ENCODE measurements around the gene CACNA1C. TPM values are rescaled to one million over a fixed set of nuclear protein-coding genes. Genes with fewer than 3 reads are reported as not detected.
A peak's percentile ranks its signal among the peaks of the same experiment; 100 is the strongest.

CACNA1C gene
- polyA plus RNA-seq, 1 of the 3 experiments (the other 2 are of a cell fraction) = 1.5 TPM

GRCh38 chr12:2032506-2032905 lies 20.3 kb upstream of the CACNA1C start:
- CTCF ChIA-PET = interaction anchor here (0.9 to 4.9 kb wide), 4 partner anchors 22 to 237 kb away, joined by 3 to 27 read pairs (median 8); no protein-coding TSS in a partner anchor
- DNase-seq = no peak
- WGBS (ENCODE audit: low lambda C conversion rate) = 64% methylated on average over 8 of the region's 8 CpGs
- POLR2A ChIA-PET = no interaction called here
- H3K4me3 ChIP-seq (ENCODE audit: low read depth in 2 of 2, low read length in 1 of 2) = no peak overlapping the region
- TF ChIP-seq JUND (IDR thresholded peaks at IDR 0.05) (no peak), RCOR1 (IDR thresholded peaks at IDR 0.05; ENCODE audit: low read length) (no peak), ZBTB33 (IDR thresholded peaks at IDR 0.05; ENCODE audit: borderline replicate concordance, low read depth) (no peak), YY1 (IDR thresholded peaks at IDR 0.05; ENCODE audit: low read depth) (no peak)
- H3K27me3 ChIP-seq (ENCODE audit: insufficient read depth) = peaks cover 18% of the 10 kb centered on the region; the same call in 1 of the 2 replicates
- H3K4me2 ChIP-seq = no peak overlapping the region
- peaks cover 0 to 14% of the 10 kb centered on the region in 2 experiments; a peak in 2 of 4 replicates for H3K4me1 ChIP-seq (ENCODE audit: control insufficient read depth in 1 of 2, insufficient read depth in 2 of 2, low read depth in 1 of 2, low read length in 1 of 2)
- no peak overlapping the region for H2AFZ ChIP-seq (ENCODE audit: low read depth)
- H3K9ac ChIP-seq = no peak overlapping the region
- no peaks in the 10 kb centered on the region for H3F3A ChIP-seq (replicated peaks; ENCODE audit: insufficient read depth)
- H3K9me2 ChIP-seq = no peaks in the 10 kb centered on the region
- H3K27ac ChIP-seq (ENCODE audit: low read depth in 2 of 2, low read length in 1 of 2) = no peak overlapping the region
- H4K20me1 ChIP-seq (ENCODE audit: insufficient read depth) = no peaks in the 10 kb centered on the region
- no peaks in the 10 kb centered on the region for H3K79me2 ChIP-seq (ENCODE audit: insufficient read depth)
- H3K36me3 ChIP-seq (replicated peaks in 1 of 2; ENCODE audit: control insufficient read depth in 1 of 2, insufficient read depth in 2 of 2, low read length in 1 of 2) = no peaks in the 10 kb centered on the region
- H3K9me3 ChIP-seq = no peaks in the 10 kb centered on the region

DNA sequence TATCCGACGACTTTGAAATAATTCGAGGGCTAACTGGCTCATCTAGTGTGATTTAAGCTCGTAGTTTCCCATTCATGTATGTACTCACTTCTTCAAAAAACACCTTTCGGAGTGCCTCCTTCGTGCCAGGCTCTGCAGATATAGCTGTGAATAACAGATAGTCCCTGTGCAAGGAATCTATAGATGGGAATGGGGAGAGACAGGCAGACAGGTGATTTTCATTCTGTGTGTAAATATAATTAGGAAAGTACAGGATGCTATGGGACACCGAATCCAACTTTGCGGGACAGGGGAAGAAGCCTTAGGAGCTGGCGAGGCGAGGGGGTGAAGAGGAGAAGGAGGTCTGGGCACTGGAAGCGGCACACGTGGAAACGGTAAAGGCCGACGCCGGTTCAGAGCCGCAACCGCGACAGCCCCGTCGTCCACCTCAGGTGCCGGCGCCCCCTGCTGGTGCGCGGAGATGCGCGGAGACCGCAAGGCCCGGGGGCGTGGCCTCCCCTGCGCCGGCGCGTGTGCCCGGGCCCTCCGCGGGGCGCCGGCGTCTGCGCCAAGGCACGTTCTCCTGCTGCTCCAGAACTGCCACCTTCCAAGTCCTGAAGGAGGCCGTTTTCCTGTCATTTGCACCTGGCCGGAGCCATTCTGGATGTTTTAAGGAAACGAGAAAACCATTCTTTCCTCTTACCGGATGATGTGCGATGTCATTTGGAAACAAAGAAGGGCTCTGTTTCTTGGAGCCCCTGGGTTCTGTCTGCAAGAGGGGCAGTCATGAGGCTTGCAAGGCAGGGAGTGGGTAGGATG lies 18.0 kb upstream of the CACNA1C start:
- Histone ChIP-seq H3K9ac (no peak overlapping the region), H3K4me2 (peak overlapping the region; percentile 76), H3K36me3 (replicated peaks in 1 of 2; ENCODE audit: control insufficient read depth in 1 of 2, insufficient read depth in 2 of 2, low read length in 1 of 2) (no peaks in the 10 kb centered on the region), H3K9me2 (no peaks in the 10 kb centered on the region), H2AFZ (ENCODE audit: low read depth) (peak overlapping the region; percentile 92; the same call in 1 of the 2 replicates), H3K4me3 (ENCODE audit: low read depth in 2 of 2, low read length in 1 of 2) (peak overlapping the region; percentile 35 to 56), H3K79me2 (ENCODE audit: insufficient read depth) (no peaks in the 10 kb centered on the region), H3F3A (replicated peaks; ENCODE audit: insufficient read depth) (no peaks in the 10 kb centered on the region), H3K27me3 (ENCODE audit: insufficient read depth) (peaks cover 22% of the 10 kb centered on the region; the same call in 1 of the 2 replicates), H3K27ac (ENCODE audit: low read depth in 2 of 2, low read length in 1 of 2) (no peak overlapping the region; a peak in 1 of 4 replicates), H3K9me3 (no peaks in the 10 kb centered on the region), H4K20me1 (ENCODE audit: insufficient read depth) (no peaks in the 10 kb centered on the region), H3K4me1 (ENCODE audit: control insufficient read depth in 1 of 2, insufficient read depth in 2 of 2, low read depth in 1 of 2, low read length in 1 of 2) (peaks cover 0 to 12% of the 10 kb centered on the region in 2 experiments; a peak in 1 of 4 replicates)
- CTCF ChIA-PET = interaction anchor here (0.6 to 7.7 kb wide), 39 partner anchors 8 to 549 kb away, joined by 3 to 48 read pairs (median 4); no protein-coding TSS in a partner anchor
- POLR2A ChIA-PET = no interaction called here
- DNase-seq = peak; percentile 97
- WGBS (ENCODE audit: low lambda C conversion rate) = 21% methylated on average over 31 of the region's 47 CpGs
- TF ChIP-seq, protein P1, sequence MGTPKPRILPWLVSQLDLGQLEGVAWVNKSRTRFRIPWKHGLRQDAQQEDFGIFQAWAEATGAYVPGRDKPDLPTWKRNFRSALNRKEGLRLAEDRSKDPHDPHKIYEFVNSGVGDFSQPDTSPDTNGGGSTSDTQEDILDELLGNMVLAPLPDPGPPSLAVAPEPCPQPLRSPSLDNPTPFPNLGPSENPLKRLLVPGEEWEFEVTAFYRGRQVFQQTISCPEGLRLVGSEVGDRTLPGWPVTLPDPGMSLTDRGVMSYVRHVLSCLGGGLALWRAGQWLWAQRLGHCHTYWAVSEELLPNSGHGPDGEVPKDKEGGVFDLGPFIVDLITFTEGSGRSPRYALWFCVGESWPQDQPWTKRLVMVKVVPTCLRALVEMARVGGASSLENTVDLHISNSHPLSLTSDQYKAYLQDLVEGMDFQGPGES (IDR thresholded peaks at IDR 0.05; ENCODE audit: low read depth, low read length) = no peak
- TF ChIP-seq, protein P2, sequence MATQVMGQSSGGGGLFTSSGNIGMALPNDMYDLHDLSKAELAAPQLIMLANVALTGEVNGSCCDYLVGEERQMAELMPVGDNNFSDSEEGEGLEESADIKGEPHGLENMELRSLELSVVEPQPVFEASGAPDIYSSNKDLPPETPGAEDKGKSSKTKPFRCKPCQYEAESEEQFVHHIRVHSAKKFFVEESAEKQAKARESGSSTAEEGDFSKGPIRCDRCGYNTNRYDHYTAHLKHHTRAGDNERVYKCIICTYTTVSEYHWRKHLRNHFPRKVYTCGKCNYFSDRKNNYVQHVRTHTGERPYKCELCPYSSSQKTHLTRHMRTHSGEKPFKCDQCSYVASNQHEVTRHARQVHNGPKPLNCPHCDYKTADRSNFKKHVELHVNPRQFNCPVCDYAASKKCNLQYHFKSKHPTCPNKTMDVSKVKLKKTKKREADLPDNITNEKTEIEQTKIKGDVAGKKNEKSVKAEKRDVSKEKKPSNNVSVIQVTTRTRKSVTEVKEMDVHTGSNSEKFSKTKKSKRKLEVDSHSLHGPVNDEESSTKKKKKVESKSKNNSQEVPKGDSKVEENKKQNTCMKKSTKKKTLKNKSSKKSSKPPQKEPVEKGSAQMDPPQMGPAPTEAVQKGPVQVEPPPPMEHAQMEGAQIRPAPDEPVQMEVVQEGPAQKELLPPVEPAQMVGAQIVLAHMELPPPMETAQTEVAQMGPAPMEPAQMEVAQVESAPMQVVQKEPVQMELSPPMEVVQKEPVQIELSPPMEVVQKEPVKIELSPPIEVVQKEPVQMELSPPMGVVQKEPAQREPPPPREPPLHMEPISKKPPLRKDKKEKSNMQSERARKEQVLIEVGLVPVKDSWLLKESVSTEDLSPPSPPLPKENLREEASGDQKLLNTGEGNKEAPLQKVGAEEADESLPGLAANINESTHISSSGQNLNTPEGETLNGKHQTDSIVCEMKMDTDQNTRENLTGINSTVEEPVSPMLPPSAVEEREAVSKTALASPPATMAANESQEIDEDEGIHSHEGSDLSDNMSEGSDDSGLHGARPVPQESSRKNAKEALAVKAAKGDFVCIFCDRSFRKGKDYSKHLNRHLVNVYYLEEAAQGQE (IDR thresholded peaks at IDR 0.05; ENCODE audit: low read depth, low read length) = no peak
- TF ChIP-seq FOSL2 (IDR thresholded peaks at IDR 0.05; ENCODE audit: borderline replicate concordance, low read depth) (no peak), TCF12 (IDR thresholded peaks at IDR 0.05) (no peak), EZH2phosphoT487 (IDR thresholded peaks at IDR 0.05; ENCODE audit: borderline replicate concordance, low read depth) (no peak), YY1 (IDR thresholded peaks at IDR 0.05; ENCODE audit: low read depth) (no peak), NRF1 (IDR thresholded peaks at IDR 0.05; ENCODE audit: low read depth, low read length) (peak; percentile 83), CHD2 (IDR thresholded peaks at IDR 0.05; ENCODE audit: low read length, partially characterized antibody) (peak; percentile 42), MXI1 (IDR thresholded peaks at IDR 0.05; ENCODE audit: low read depth, low read length) (peak; percentile 82), SMC3 (IDR thresholded peaks at IDR 0.05; ENCODE audit: low read depth, low read length) (peak; percentile 87), GATA2 (CRISPR knock-in tag; IDR thresholded peaks at IDR 0.05) (no peak), POLR2AphosphoS5 (IDR thresholded peaks at IDR 0.05; ENCODE audit: low read depth, low read length) (peak; percentile 44; the same call in 1 of the 2 replicates), ELF1 (IDR thresholded peaks at IDR 0.05) (no peak), RFX5 (IDR thresholded peaks at IDR 0.05; ENCODE audit: low read length) (no peak), RXRA (IDR thresholded peaks at IDR 0.05; ENCODE audit: borderline replicate concordance, low read depth) (no peak), TAF1 (IDR thresholded peaks at IDR 0.05; ENCODE audit: borderline replicate concordance, low read depth, low read length) (no peak), FOXJ3 (CRISPR knock-in tag; IDR thresholded peaks at IDR 0.05) (no peak), FOXM1 (IDR thresholded peaks at IDR 0.05; ENCODE audit: low read depth) (no peak)
